ENCODE data around the gene RNU7-1.

- peak; percentile 7 for TF ChIP-seq POLR2A (IDR thresholded peaks at IDR 0.05)
- peak; percentile 94 to 97 (median 95) for TF ChIP-seq CTCF (IDR thresholded peaks at IDR 0.05)
Measured at GRCh38 chr12:6944381-6945186, 968 bp downstream of the RNU7-1 start.

Measured in breast epithelium (tissue), 3 donors.